GM19035 (cell line): Measurements from ENCODE around the gene SETD6.
"Not testable (repeated sequence)": the region's sequence is repeated elsewhere in the genome, so short reads cannot be mapped to it uniquely, and the experiment has no call there.

Experiments
- ATAC-seq: cut with Tn5 transposase; IDR thresholded peaks from one replicate; pipeline ENCODE4 v1.9.1; 2021; ENCODE audit not compliant: unreplicated experiment

Gene SETD6, protein sequence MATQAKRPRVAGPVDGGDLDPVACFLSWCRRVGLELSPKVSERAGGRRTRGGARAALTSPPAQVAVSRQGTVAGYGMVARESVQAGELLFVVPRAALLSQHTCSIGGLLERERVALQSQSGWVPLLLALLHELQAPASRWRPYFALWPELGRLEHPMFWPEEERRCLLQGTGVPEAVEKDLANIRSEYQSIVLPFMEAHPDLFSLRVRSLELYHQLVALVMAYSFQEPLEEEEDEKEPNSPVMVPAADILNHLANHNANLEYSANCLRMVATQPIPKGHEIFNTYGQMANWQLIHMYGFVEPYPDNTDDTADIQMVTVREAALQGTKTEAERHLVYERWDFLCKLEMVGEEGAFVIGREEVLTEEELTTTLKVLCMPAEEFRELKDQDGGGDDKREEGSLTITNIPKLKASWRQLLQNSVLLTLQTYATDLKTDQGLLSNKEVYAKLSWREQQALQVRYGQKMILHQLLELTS

DNA sequence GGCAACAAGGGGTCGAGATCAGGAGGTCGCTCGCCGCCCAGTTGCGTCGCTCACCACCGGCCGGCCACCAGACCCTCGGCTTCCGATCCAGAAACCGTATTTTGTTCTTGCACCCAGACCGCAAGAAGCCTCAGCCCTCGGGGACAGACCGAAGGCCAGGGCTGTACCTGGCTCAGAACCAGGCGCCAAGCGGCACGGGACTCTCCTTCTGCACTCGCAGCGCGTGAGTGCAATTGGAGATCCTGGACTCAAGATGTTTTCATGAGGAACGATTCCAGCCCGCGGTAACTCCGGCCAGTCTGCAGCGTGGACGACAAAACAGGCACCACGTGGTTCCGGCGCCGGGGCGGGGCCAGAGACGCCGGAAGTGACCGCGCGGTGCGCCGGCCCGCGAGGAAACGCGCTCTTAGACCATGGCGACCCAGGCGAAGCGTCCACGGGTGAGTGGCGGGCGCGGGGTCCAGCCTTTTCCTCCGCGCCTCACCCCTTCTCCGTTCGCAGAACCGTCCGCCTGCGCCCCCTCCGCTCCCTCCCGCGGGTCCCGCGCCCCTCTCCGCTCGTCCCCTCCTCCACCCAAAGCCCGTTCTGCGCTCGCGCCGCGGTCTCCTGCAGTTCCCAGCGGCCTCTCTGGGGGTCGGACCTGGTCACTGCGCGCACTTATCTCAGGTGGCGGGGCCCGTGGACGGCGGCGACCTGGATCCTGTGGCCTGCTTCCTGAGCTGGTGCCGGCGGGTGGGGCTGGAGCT lies at the start of gene SETD6:
SETD6 (plus strand) TSS at position 393 of the 746 bp plus-strand sequence; CDS start at position 414, 21 bp downstream.
- peak; percentile 78 for ATAC-seq

- ATAC-seq: no peak
These were observed 49.5 kb upstream of the SETD6 start for GRCh38 chr16:58465817-58466216.

- ATAC-seq: no peak
These were observed 48.9 kb upstream of the SETD6 start for GRCh38 chr16:58466396-58466795.

DNA sequence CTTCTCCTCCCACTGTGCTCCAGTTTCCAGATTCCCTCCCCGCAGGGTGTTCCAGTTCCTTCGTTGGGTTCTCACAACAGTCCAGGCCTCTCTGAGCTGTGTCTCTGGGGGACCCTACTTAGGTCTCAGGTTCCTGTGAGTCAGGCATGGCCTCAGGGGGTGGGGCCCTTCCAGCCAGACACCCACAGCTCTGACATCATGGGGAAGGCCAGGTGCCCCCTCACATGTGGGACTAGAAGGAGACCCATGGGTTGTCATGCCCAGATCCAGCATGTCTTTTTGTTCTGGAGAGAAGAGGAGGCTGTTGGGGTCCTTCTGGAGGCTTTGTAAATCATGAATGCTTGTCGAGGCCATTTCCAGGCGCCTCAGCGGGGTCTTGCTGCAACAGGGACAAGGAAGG lies 47.4 kb upstream of the SETD6 start:
- no peak for ATAC-seq

DNA sequence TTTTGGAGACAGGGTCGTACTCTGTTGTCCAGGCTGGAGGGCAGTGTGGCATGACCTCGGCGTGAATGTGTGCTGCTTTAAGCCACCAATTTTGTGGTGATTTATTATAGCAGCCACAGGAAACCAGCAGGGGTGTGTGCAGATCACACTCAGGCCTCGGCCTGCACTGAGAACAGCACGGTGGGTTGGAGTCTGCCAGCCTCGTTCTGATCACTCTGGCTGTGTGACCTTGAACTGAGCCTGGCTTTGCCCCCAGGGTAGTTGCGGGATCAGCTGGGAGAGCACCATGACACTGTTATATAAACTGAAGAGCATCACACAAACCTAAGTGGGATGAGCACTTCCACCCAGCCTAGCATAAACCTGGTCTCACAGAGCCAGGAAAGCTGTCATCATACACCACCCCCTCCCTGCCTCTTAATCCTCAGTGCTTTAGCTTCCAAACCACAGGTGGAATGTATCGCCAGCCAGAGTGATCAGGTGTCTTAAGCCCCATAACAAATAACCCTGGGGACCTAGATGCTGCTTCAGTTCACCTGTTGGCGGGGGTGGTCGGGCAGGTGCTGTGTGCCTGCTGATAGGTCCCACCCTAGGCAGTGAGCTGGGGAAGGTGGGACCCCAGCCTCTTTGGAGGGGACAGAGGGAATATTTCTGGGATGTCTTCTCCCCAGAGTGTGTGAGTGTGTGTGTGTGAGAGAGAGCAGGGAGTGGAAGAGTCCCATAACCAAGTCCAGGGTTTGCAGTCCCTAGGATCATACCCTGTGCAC lies 43.9 kb upstream of the SETD6 start:
- ATAC-seq: no peak

- ATAC-seq: no peak
These were observed 43.1 kb upstream of the SETD6 start for GRCh38 chr16:58472266-58472665.

DNA sequence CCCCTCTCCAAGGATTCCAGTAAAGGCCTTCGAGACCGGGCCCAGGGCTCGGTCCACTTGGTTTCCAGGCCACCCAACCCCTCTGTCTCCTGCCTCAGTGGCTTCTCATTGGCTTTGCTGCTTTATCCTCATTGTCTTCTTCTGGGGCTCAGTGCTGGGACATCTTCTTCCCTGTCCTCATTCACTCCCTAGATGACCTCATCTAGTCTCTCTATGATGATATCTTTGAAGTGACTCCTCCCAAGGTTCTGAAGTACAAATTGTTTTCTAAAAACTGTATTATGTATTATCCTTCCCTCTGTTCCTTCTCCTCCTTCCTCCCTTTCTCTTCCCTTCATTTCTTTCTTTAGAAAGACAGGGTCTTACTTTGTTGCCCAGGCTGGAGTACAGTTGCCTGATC lies 42.5 kb upstream of the SETD6 start:
- no peak for ATAC-seq

GRCh38 chr16:58474296-58474695 lies 41.0 kb upstream of the SETD6 start:
- ATAC-seq: no peak

- no peak for ATAC-seq
These were observed 40.2 kb upstream of the SETD6 start for GRCh38 chr16:58475091-58475619.

- no peak for ATAC-seq
These were observed 38.5 kb upstream of the SETD6 start for GRCh38 chr16:58476791-58477190.

DNA sequence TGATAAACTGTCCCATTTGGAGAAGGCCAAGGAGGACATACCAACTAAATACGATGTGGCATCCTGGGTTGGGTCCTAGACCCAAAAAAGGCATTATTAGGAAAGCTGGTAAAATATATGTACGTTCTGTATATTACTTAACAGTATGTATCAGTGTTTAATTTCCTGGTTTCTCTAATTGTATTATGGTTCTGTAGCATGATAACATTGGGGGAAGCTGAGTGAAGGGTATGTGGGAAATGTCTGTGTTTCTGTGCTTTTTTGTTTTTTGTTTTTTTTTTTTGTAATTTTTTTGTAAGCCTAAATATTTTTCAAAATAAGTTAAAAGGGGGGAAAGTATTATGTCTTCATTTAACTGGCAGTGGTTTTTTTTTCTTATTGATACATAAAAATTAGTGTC lies 36.9 kb upstream of the SETD6 start:
- ATAC-seq: no peak

DNA sequence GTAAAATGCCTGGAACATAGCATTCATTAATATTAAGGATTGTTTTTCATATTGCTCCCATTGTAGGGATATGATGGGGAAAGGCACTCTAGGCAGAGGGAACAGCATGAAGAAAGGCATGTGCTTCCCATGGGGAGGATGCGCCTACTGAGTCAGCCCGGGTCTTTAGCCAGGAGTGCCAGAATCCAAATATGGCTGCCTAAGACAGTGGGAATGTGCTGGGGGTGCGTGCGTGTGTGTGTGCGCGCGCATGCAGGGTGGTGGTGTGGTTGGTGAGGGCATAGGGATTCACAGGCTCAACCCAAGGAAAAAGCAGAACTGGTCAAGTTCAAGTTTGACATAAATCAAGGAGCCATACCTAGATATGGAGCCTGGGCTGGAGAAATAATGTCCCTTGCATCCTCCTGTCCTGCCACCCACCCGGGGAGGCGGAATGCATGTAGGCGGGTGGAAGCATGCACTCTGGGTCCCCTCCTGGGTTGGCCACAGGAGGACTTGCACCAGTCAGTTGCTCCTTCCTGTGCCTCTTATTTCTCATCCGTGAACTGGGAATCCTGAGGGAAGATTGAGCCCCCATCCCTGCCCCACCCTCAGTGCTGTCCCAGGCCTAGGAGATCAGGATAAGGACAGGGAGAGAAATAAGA lies 34.0 kb upstream of the SETD6 start:
- no peak for ATAC-seq

DNA sequence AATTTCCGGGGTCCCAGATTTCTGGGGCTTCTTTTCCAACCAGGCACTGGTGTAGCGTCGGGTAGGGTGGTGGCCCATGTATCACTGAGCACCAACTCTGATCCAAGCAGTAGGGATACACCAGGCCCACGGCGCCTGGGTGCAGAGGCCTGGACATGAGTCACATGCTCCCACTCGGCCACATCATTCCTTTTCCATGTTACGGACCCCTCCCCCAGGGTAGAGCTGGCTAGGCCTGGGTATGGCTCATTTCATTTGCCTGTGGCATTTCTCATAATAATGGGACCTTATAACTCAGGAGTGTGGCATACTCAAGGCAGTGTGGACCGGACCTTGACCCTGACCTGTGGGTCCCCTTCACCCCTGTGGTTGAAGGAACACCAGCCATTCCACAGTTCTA lies 33.4 kb upstream of the SETD6 start:
- ATAC-seq: no peak

DNA sequence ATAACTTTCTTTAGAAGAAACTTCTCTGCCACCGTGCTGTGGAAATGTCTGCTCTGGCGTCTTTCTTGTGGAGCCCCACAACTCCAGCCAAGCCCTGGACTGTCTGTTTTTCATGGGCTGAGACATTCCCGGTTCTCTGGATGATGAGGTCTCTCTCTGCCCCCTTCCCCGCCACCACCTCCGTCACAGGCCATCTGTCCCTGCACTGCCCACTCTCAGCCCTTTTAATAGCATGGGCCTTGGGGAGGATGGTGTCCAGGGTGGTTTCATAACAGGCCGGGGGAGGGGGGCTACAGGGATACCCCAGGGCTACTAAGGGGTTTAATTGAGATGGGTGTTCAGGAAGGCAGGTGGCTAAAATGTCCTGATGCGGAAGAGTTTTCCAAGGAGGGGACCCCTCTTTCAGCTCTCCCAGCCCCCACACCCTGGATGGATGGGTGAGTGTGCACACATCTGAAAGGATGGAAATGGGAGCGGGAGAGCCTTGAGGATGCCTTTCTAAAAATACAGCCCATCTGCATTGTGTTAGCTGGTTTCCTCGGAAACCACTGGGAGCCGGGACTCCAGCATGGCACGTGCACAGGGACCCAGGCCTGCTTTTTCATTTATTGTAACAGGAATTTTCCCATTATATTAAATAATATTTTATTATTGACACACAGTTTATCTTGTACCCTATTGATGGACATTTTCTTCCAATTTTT lies 30.0 kb upstream of the SETD6 start:
- ATAC-seq: no peak

- no peak for ATAC-seq
These were observed 27.6 kb upstream of the SETD6 start for GRCh38 chr16:58487566-58488351.

- ATAC-seq: no peak
These were observed 26.8 kb upstream of the SETD6 start for GRCh38 chr16:58488531-58488930.

GRCh38 chr16:58490065-58490464 lies 25.3 kb upstream of the SETD6 start:
- ATAC-seq: no peak

GRCh38 chr16:58490539-58490938 lies 24.8 kb upstream of the SETD6 start:
- ATAC-seq: not testable (repeated sequence)

DNA sequence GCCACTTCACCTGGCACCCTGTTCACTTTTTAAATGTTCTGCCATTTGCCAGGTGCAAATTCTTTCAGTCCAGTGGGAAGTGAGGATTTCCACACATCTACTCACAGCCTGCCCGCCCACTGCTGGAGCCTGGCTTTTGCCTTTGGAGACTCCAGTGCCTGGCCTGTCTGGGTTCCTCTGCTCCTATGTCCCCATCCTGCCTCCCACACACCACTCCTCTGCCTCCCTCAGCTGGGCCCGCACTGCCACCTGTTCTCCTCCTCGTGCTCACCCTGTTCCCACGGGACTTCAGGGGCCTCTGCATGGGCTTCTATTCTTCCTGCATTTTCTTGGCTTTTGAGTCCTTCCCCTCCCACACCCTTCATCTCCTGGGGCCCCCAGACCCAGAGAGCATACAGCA lies 23.3 kb upstream of the SETD6 start:
- ATAC-seq: no peak
